ENCODE data around the gene ADCY10.

Gene ADCY10

DNA sequence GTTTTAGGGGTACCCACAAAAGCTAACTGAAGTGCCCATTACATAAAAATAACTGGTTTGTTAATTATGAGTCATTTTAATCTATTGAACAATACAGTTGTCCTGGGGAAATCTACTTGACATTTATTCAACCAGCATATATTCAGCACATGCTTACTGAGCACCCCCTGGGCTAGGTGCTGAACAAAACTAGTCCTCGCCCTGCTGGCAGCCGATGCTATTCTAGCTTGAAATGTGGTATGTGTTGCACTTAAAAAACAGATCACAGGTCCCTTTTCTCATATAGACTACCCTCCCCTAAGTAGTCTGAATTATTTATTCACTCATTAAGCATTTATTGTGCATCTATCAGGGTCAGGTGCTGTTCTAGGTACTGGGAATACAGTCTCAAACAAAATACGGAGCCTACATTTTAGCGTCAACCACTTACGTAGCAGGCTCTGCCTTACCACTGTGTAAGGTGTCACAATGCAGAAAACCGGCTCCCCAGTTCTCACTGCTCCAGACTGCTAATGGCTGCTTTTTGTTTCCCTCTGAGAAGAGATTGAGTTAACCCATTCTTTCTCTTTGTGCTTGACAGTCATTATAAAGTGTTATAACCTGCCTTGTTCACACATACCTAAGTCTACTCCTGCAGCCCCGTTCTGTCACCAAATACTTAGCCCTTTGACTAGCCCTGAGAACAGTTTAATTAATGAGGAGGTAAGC, 57.1 kb downstream of the ADCY10 start:
- no peak for DNase-seq (ENCODE audit: low read depth)
- H3K4me3 ChIP-seq (ENCODE audit: control insufficient read depth, low read depth, low read length), result no peak overlapping the region
- TF ChIP-seq, protein P1, sequence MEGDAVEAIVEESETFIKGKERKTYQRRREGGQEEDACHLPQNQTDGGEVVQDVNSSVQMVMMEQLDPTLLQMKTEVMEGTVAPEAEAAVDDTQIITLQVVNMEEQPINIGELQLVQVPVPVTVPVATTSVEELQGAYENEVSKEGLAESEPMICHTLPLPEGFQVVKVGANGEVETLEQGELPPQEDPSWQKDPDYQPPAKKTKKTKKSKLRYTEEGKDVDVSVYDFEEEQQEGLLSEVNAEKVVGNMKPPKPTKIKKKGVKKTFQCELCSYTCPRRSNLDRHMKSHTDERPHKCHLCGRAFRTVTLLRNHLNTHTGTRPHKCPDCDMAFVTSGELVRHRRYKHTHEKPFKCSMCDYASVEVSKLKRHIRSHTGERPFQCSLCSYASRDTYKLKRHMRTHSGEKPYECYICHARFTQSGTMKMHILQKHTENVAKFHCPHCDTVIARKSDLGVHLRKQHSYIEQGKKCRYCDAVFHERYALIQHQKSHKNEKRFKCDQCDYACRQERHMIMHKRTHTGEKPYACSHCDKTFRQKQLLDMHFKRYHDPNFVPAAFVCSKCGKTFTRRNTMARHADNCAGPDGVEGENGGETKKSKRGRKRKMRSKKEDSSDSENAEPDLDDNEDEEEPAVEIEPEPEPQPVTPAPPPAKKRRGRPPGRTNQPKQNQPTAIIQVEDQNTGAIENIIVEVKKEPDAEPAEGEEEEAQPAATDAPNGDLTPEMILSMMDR (conservative IDR thresholded peaks at IDR 0.05; ENCODE audit: control insufficient read depth, insufficient read depth, low read depth, low read length), result no peak

DNA sequence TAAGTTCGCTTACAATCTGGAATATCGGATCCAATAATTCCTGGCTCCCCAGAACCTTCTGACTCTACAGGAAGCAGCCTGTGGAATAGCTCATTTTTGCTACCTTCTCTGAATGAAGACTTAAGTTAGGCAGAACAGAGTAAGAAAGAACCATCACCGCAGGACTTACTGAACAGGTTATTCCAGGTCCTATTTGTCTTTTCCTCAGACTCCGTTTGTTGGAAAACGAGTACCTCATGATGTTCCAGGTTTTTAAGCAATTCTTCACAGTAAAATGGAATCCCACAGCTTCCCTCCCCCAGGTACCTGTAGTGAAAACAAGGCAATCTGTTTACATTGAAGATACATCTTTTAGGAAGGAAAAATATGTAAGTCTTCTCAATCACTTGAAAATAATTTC, 59.8 kb downstream of the ADCY10 start:
- no peak overlapping the region for H3K4me3 ChIP-seq (ENCODE audit: control insufficient read depth, low read depth, low read length)
- TF ChIP-seq, protein P1 (conservative IDR thresholded peaks at IDR 0.05; ENCODE audit: control insufficient read depth, insufficient read depth, low read depth, low read length), result no peak
- no peak for DNase-seq (ENCODE audit: low read depth)

DNA sequence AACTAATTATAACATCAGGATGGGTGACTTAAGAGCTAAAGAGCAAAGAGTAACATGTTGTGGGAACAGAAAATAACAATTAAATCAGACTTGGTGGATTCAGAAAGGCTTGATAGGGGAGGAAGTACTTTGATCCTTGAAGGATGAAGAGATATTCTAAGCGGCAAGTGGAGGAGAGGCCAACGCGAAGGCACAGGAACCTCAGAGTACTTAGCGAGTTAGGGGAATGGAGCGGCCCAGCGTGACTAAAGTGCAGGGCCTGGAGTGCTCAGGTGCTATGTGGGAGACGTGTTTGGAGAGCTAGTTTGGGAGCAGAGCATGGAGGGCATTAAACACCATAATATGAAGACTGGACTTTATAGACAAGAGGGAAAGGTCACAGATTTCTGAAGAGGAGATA, 64.3 kb downstream of the ADCY10 start:
- TF ChIP-seq, protein P1 (conservative IDR thresholded peaks at IDR 0.05; ENCODE audit: control insufficient read depth, insufficient read depth, low read depth, low read length), result no peak
- DNase-seq (ENCODE audit: low read depth), result no peak
- no peak overlapping the region for H3K4me3 ChIP-seq (ENCODE audit: control insufficient read depth, low read depth, low read length)

DNA sequence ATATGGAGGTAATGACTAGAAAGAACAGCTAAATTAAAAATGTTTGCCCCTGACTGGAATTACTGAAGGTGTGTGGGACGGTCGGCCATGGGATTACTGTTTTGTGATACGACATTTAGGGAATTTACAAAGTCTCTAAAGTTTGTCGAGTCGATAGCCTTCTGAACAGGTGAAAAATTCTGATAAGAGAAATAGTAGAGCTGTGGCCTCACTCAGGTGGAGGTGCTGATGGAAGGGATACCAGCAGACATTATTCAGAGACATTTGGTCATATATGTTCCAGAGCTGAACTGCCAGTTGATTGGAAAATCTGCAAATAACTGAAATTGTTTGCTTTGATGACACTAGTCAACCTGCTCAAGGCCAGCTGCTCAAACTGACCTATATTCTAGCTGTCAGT, 71.1 kb downstream of the ADCY10 start:
- H3K4me3 ChIP-seq (ENCODE audit: control insufficient read depth, low read depth, low read length), result no peak overlapping the region
- TF ChIP-seq, protein P1 (conservative IDR thresholded peaks at IDR 0.05; ENCODE audit: control insufficient read depth, insufficient read depth, low read depth, low read length), result no peak
- no peak for DNase-seq (ENCODE audit: low read depth)

DNA sequence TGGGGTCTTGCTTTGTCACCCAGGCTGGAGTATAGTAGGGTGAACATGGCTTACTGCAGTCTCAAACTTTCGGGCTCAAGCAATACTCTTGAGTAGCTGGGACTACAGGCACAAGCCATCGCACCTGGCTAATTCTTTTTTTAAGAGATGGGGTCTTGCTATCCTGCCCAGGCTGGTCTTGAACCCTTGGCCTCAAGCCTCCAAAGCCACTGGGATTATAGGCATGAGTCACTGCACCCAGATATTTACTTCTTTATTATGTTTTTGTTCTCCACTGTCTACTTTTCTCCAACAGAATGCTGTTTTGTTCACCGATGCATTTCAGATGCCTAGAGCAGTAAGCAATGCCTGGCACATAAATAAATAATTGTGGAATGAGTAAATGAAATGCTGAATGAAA, 72.4 kb downstream of the ADCY10 start:
- TF ChIP-seq, protein P1 (conservative IDR thresholded peaks at IDR 0.05; ENCODE audit: control insufficient read depth, insufficient read depth, low read depth, low read length), result no peak
- H3K4me3 ChIP-seq (ENCODE audit: control insufficient read depth, low read depth, low read length), result no peak overlapping the region
- no peak for DNase-seq (ENCODE audit: low read depth)

DNA sequence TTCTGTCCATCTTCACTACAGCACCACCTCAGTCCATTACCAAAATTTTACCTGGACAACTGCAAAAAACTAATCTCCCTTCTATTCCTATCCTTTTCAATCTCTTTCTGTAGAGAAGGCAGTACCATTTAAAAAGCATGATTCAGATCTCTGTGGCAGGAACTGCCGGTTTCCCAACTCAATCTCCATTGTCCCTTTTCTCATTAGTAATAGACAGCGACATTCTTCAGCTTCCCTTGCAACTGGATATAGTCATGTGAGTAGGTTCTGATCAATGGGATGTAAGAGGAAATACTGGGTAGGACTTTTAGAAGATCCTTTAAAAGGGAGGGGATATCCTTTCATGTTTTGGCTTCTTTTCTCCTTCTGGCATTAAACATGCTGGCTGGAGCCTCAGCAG, 74.9 kb downstream of the ADCY10 start:
- DNase-seq (ENCODE audit: low read depth), result no peak
- TF ChIP-seq, protein P1 (conservative IDR thresholded peaks at IDR 0.05; ENCODE audit: control insufficient read depth, insufficient read depth, low read depth, low read length), result no peak
- H3K4me3 ChIP-seq (ENCODE audit: control insufficient read depth, low read depth, low read length), result no peak overlapping the region

DNA sequence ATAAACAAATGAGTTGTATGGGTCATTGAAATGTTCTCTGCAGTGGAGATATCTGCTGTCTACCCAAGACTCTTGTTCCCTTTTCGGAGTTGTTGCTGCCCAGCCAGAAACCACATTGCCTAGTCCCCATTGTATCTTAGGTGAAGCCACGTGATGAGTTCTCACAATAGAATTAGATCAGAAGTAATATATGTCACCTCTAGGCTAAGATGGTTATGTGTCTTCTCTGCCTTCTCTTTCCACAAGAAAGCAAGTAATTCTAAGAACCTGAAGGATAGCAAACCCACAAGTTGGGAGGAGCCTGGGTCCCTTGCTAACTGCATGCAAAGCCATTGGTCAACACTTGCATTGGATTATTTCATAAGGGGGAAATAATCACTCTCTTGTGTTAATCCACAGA, 76.6 kb downstream of the ADCY10 start:
- TF ChIP-seq, protein P1 (conservative IDR thresholded peaks at IDR 0.05; ENCODE audit: control insufficient read depth, insufficient read depth, low read depth, low read length), result no peak
- H3K4me3 ChIP-seq (ENCODE audit: control insufficient read depth, low read depth, low read length), result no peak overlapping the region
- no peak for DNase-seq (ENCODE audit: low read depth)

Data from fibroblast of mammary gland (primary cell).